Measurements from ENCODE around the gene ARHGEF33. TPM values are rescaled to one million over a fixed set of nuclear protein-coding genes. Genes with fewer than 3 reads are reported as not detected.

ARHGEF33 gene
- polyA plus RNA-seq, 1 of the 3 experiments (the other 2 are of a cell fraction), result 0.25 TPM

GRCh38 chr2:38922902-38923301, 33.2 kb downstream of the ARHGEF33 start:
- POLR2A ChIA-PET, result no interaction called here
- H3K4me2 ChIP-seq, result no peak overlapping the region

GRCh38 chr2:38925982-38926381, 36.3 kb downstream of the ARHGEF33 start:
- DNase-seq, result no peak
- 88% methylated on average over 9 of the region's 9 CpGs for WGBS (ENCODE audit: low lambda C conversion rate)
- CTCF ChIA-PET, result no interaction called here

More at GRCh38 chr2:38922902-38923301, 33.2 kb downstream of the ARHGEF33 start:
- H3F3A ChIP-seq (replicated peaks; ENCODE audit: insufficient read depth), result no peaks in the 10 kb centered on the region
- H3K9me3 ChIP-seq, result no peaks in the 10 kb centered on the region
- H3K4me3 ChIP-seq (ENCODE audit: low read depth in 2 of 2, low read length in 1 of 2), result no peak overlapping the region
- TF ChIP-seq USF1 (IDR thresholded peaks at IDR 0.05; ENCODE audit: borderline replicate concordance, low read depth) (no peak), EP300 (IDR thresholded peaks at IDR 0.05; ENCODE audit: borderline replicate concordance in 1 of 2, low read depth in 1 of 2, low read length in 1 of 2) (no peak), JUND (IDR thresholded peaks at IDR 0.05) (no peak), GABPA (IDR thresholded peaks at IDR 0.05; ENCODE audit: low read depth) (no peak), TCF12 (IDR thresholded peaks at IDR 0.05) (no peak), RCOR1 (IDR thresholded peaks at IDR 0.05; ENCODE audit: low read length) (no peak), MEF2A (IDR thresholded peaks at IDR 0.05; ENCODE audit: borderline replicate concordance, low read depth) (no peak), CTCF (IDR thresholded peaks at IDR 0.05) (no peak), FOSL2 (IDR thresholded peaks at IDR 0.05; ENCODE audit: borderline replicate concordance, low read depth) (no peak), SIN3A (IDR thresholded peaks at IDR 0.05; ENCODE audit: borderline replicate concordance, low read depth, low read length) (no peak), PBX3 (IDR thresholded peaks at IDR 0.05) (no peak)
- no peak overlapping the region for H3K9ac ChIP-seq
- no peaks in the 10 kb centered on the region; a peak in 1 of 4 replicates for H3K4me1 ChIP-seq (ENCODE audit: control insufficient read depth in 1 of 2, insufficient read depth in 2 of 2, low read depth in 1 of 2, low read length in 1 of 2)
- H2AFZ ChIP-seq (ENCODE audit: low read depth), result no peak overlapping the region
- no peaks in the 10 kb centered on the region for H3K79me2 ChIP-seq (ENCODE audit: insufficient read depth)
- no peaks in the 10 kb centered on the region for H4K20me1 ChIP-seq (ENCODE audit: insufficient read depth)
- H3K36me3 ChIP-seq (replicated peaks in 1 of 2; ENCODE audit: control insufficient read depth in 1 of 2, insufficient read depth in 2 of 2, low read length in 1 of 2), result no peaks in the 10 kb centered on the region
- no peaks in the 10 kb centered on the region for H3K27me3 ChIP-seq (ENCODE audit: insufficient read depth)
- CTCF ChIA-PET, result interaction anchor here (0.8 to 2.3 kb wide), 4 partner anchors 13 to 306 kb away, joined by 3 to 10 read pairs (median 6); no protein-coding TSS in a partner anchor
- DNase-seq, result no peak
- H3K27ac ChIP-seq (ENCODE audit: low read depth in 2 of 2, low read length in 1 of 2), result no peak overlapping the region
- 93% methylated on average over 2 of the region's 2 CpGs for WGBS (ENCODE audit: low lambda C conversion rate)
- no peaks in the 10 kb centered on the region for H3K9me2 ChIP-seq

More at GRCh38 chr2:38925982-38926381, 36.3 kb downstream of the ARHGEF33 start:
- TF ChIP-seq, protein P1, sequence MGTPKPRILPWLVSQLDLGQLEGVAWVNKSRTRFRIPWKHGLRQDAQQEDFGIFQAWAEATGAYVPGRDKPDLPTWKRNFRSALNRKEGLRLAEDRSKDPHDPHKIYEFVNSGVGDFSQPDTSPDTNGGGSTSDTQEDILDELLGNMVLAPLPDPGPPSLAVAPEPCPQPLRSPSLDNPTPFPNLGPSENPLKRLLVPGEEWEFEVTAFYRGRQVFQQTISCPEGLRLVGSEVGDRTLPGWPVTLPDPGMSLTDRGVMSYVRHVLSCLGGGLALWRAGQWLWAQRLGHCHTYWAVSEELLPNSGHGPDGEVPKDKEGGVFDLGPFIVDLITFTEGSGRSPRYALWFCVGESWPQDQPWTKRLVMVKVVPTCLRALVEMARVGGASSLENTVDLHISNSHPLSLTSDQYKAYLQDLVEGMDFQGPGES (IDR thresholded peaks at IDR 0.05; ENCODE audit: low read depth, low read length), result no peak
- no peak for TF ChIP-seq GABPA (IDR thresholded peaks at IDR 0.05; ENCODE audit: low read depth)
- TF ChIP-seq NRF1 (IDR thresholded peaks at IDR 0.05; ENCODE audit: low read depth, low read length), result no peak
- no peak for TF ChIP-seq USF1 (IDR thresholded peaks at IDR 0.05; ENCODE audit: borderline replicate concordance, low read depth)
- TF ChIP-seq, protein P2, sequence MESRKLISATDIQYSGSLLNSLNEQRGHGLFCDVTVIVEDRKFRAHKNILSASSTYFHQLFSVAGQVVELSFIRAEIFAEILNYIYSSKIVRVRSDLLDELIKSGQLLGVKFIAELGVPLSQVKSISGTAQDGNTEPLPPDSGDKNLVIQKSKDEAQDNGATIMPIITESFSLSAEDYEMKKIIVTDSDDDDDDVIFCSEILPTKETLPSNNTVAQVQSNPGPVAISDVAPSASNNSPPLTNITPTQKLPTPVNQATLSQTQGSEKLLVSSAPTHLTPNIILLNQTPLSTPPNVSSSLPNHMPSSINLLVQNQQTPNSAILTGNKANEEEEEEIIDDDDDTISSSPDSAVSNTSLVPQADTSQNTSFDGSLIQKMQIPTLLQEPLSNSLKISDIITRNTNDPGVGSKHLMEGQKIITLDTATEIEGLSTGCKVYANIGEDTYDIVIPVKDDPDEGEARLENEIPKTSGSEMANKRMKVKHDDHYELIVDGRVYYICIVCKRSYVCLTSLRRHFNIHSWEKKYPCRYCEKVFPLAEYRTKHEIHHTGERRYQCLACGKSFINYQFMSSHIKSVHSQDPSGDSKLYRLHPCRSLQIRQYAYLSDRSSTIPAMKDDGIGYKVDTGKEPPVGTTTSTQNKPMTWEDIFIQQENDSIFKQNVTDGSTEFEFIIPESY (IDR thresholded peaks at IDR 0.05; ENCODE audit: borderline replicate concordance, low read depth), result no peak
- no peak for TF ChIP-seq FOXJ3 (CRISPR knock-in tag; IDR thresholded peaks at IDR 0.05)
- no peak for TF ChIP-seq NFIC (IDR thresholded peaks at IDR 0.05; ENCODE audit: borderline replicate concordance)
- H3K4me2 ChIP-seq, result no peak overlapping the region
- no peak overlapping the region for H3K9ac ChIP-seq
- no peaks in the 10 kb centered on the region for H3K79me2 ChIP-seq (ENCODE audit: insufficient read depth)
- no peaks in the 10 kb centered on the region; a peak in 1 of 4 replicates for H3K4me1 ChIP-seq (ENCODE audit: control insufficient read depth in 1 of 2, insufficient read depth in 2 of 2, low read depth in 1 of 2, low read length in 1 of 2)
- no peaks in the 10 kb centered on the region for H3F3A ChIP-seq (replicated peaks; ENCODE audit: insufficient read depth)
- no peak overlapping the region for H3K4me3 ChIP-seq (ENCODE audit: low read depth in 2 of 2, low read length in 1 of 2)
- H4K20me1 ChIP-seq (ENCODE audit: insufficient read depth), result no peaks in the 10 kb centered on the region
- no peaks in the 10 kb centered on the region for H3K9me3 ChIP-seq
- no peak overlapping the region for H2AFZ ChIP-seq (ENCODE audit: low read depth)
- POLR2A ChIA-PET, result no interaction called here
- H3K27ac ChIP-seq (ENCODE audit: low read depth in 2 of 2, low read length in 1 of 2), result no peak overlapping the region
- H3K9me2 ChIP-seq, result no peaks in the 10 kb centered on the region
- no peaks in the 10 kb centered on the region for H3K36me3 ChIP-seq (replicated peaks in 1 of 2; ENCODE audit: control insufficient read depth in 1 of 2, insufficient read depth in 2 of 2, low read length in 1 of 2)
- H3K27me3 ChIP-seq (ENCODE audit: insufficient read depth), result no peaks in the 10 kb centered on the region

All from SK-N-SH (cell line).